Muscle layer of duodenum (tissue), 2 donors: ENCODE data around the gene TNFRSF18.
A peak's percentile ranks its signal among the peaks of the same experiment; 100 is the strongest.

ENCODE experiments used
- H3K27ac ChIP-seq: one replicate; pipeline ENCODE4 v1.7.0; 2013; ENCODE audit warnings: mild to moderate bottlenecking, low read length
- H3K27me3 ChIP-seq: one replicate; pipeline ENCODE4 v1.7.0; 2013; ENCODE audit warnings: low read depth, mild to moderate bottlenecking, control low read depth, low read length
- H3K36me3 ChIP-seq, 2 donors: one replicate each; pipeline ENCODE4 v1.7.0; 2013; ENCODE audit warnings: low read length in 2 of 2, control low read depth in 1 of 2, mild to moderate bottlenecking in 1 of 2; ENCODE audit not compliant: insufficient read depth in 2 of 2, control insufficient read depth in 1 of 2
- H3K4me1 ChIP-seq, 2 donors: one replicate each; pipeline ENCODE4 v1.7.0; 2013; ENCODE audit warnings: low read length in 2 of 2, mild to moderate bottlenecking in 2 of 2, control low read depth in 1 of 2, moderate library complexity in 1 of 2; ENCODE audit not compliant: insufficient read depth in 2 of 2, control insufficient read depth in 1 of 2
- H3K4me3 ChIP-seq, 2 donors: one replicate each; pipeline ENCODE4 v1.7.0; 2013; ENCODE audit warnings: low read length in 2 of 2, low read depth in 1 of 2, mild to moderate bottlenecking in 1 of 2
- H3K9me3 ChIP-seq, 2 donors: one replicate each; pipeline ENCODE4 v1.7.0; 2013; ENCODE audit warnings: low read length in 2 of 2, control low read depth in 1 of 2, mild to moderate bottlenecking in 1 of 2; ENCODE audit not compliant: control insufficient read depth in 1 of 2
- donor health status: healthy.

TNFRSF18 gene

DNA sequence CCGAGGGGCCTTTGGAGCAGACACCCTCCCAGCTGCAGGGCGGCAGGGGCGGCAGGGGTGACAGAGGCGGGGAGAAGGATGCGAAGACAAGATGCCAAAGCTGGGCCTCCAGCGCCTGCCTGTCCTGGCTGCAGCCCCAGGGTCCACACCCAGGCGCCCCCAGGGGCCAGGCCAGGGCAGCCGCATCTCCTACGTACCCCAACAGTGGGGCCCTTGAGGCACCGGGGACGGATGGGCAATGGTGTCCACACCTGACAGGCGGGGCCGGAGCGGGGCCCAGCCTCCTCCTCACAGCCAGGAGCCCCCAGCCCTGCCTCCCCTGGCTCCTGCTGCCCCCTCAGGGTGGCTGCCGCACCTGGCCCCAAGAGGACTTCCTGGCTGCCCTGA lies 32.8 kb upstream of the TNFRSF18 start:
- H3K36me3 ChIP-seq: peaks cover 0 to 6% of the 10 kb centered on the region in 2 donors
- H3K4me3 ChIP-seq: no peak overlapping the region
- no peaks in the 10 kb centered on the region for H3K4me1 ChIP-seq
- no peak overlapping the region for H3K27ac ChIP-seq
- H3K27me3 ChIP-seq: peaks cover 5% of the 10 kb centered on the region
- H3K9me3 ChIP-seq: no peaks in the 10 kb centered on the region

DNA sequence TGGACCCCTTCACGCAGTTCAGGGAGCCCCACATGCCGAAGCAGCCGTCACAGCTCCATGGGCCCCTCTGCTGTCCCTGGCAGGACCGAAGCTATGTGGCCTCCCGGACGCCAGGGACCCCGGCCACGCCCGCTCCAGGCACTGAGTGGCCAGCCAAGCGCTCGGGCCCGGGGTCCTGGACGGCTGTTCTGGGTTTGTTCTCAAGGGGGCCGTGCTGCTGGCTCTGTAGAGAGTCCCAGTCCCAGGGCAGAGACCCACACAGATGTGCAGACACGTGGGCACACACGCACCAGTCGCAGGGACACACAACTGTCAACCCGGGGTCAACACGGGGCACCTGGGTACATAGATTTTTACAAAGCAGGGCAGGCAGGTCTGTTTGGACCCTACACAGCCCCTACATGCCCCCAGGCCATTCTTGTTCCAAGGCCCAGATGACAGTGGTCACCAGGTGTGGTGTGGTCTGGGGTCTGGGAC lies 32.3 kb upstream of the TNFRSF18 start:
- H3K27ac ChIP-seq: no peak overlapping the region
- H3K27me3 ChIP-seq: peaks cover 5% of the 10 kb centered on the region
- no peaks in the 10 kb centered on the region for H3K9me3 ChIP-seq
- H3K36me3 ChIP-seq: peaks cover 0 to 6% of the 10 kb centered on the region in 2 donors
- no peaks in the 10 kb centered on the region for H3K4me1 ChIP-seq
- H3K4me3 ChIP-seq: no peak overlapping the region

DNA sequence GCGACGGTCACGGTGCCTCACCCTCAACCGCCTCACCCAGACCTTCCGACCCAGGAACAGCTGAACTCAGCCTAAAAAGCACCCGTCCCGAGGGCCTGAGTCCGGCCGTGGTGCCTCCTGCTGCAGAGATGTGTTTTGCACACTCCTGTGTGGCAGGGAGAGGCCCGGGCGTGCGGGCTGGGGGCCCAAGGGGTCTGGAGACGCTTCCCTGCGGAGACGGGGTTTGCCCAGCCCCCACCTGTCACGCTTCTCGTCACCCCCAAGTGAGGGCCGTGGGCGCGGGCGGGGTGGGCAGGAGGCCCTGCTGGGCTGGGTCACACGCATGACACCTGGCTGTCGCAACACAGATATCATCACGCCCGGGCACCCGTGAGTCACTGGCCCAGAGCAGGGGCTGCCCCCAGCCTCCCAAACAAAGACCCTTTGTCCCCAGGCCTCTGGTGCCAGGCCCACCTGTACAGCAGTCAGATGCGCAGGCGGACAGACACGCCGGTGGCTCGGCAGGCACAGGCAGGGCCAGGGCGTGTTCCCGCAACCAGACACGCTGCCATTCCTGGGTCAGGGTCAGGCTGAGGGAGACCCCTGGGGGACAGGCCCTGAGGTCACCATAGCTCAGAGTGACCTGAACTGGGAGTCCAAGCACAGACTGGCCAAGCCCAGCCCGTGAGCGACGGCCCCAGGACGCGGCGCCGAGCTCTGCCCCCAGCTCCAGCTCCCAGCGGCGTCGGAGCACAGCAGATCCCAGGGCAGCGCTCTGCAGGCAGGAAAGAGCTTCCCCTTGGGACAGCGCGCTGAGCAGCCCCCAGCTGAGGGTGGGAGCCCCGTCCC lies 31.7 kb upstream of the TNFRSF18 start:
- Histone ChIP-seq H3K9me3 (no peaks in the 10 kb centered on the region), H3K36me3 (peaks cover 0 to 6% of the 10 kb centered on the region in 2 donors), H3K4me1 (peaks cover 0 to 4% of the 10 kb centered on the region in 2 donors), H3K4me3 (no peak overlapping the region), H3K27me3 (peaks cover 5% of the 10 kb centered on the region), H3K27ac (no peak overlapping the region)

DNA sequence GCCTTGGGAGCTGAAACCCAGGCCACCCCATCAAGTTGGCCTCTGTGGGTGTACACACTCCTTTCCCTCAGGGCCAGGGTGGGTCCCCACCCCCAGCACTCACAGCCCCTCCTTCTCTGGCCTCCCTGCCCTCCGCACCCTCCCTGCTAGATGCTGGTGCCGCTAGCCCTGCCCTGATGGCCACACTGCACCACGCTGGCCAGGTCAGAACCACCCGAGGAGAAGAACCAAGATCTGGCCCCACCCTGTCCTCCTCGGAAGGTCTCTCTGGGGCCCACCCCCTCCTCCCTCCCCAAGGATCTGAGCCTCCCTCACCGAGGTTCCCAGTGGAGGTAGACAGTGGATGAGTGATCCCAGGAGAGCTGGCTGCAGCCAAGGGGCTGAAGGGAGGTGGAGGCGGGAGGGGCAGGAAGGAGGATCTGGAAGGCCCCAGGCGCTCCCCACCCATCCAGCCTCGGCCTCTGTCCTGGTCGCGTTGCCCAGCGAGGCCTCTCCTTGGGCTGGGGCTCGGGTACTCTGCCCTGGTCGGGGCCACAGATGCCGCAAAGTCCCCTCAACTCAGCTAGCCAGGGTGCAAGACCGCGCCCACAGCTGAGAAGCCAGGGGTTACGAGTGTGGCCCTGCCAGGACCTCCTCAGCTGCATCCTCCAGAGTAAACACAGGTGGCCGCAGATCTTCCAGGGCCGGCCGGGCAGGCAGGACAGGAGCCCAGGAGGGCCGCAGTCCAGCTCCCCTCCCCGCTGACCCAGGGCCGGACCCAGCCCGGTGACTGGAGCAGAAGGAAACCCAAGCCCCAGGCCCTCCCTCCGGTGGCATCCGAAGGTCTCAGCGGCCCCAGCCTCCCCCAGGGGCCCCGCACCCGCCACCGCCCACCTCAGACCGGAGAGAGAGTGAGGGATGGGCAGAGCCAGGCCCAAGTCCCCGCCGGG lies 30.8 kb upstream of the TNFRSF18 start:
- Histone ChIP-seq H3K9me3 (no peaks in the 10 kb centered on the region), H3K4me3 (no peak overlapping the region), H3K27me3 (peaks cover 5% of the 10 kb centered on the region), H3K4me1 (peaks cover 0 to 10% of the 10 kb centered on the region in 2 donors), H3K27ac (no peak overlapping the region), H3K36me3 (peaks cover 0 to 6% of the 10 kb centered on the region in 2 donors)

DNA sequence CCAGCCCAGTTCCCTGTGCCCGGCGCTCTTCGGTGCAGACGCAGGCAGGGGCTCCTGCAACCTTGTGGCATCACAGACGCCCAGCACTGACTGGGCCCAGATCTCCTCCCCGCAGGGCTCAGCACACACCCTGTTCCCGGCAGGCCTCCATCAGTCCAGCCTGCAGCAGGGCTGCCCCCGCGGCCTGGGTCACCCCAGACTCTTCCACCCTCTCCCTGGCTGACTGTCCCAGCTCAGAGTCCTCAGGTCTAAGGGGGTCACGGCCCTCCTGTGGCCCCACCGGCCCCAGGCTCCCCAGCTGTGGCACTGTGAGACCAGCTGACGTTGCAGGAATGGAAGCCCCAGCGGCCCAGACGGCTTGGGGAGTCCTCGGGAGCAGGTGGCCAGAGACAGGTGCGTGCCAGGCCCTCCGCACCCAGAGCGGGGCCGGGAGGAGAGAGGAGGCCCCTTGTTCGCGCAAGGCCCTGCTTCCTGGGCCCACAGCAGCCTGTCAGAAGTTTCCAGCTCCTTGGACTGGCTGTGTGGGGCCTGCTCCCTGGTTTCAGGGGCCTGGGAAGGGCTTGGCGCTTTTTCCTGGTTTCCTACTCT lies 29.9 kb upstream of the TNFRSF18 start:
- peaks cover 0 to 10% of the 10 kb centered on the region in 2 donors for H3K4me1 ChIP-seq
- H3K36me3 ChIP-seq: peaks cover 0 to 6% of the 10 kb centered on the region in 2 donors
- peaks cover 5% of the 10 kb centered on the region for H3K27me3 ChIP-seq
- no peak overlapping the region for H3K4me3 ChIP-seq
- no peaks in the 10 kb centered on the region for H3K9me3 ChIP-seq
- H3K27ac ChIP-seq: no peak overlapping the region

DNA sequence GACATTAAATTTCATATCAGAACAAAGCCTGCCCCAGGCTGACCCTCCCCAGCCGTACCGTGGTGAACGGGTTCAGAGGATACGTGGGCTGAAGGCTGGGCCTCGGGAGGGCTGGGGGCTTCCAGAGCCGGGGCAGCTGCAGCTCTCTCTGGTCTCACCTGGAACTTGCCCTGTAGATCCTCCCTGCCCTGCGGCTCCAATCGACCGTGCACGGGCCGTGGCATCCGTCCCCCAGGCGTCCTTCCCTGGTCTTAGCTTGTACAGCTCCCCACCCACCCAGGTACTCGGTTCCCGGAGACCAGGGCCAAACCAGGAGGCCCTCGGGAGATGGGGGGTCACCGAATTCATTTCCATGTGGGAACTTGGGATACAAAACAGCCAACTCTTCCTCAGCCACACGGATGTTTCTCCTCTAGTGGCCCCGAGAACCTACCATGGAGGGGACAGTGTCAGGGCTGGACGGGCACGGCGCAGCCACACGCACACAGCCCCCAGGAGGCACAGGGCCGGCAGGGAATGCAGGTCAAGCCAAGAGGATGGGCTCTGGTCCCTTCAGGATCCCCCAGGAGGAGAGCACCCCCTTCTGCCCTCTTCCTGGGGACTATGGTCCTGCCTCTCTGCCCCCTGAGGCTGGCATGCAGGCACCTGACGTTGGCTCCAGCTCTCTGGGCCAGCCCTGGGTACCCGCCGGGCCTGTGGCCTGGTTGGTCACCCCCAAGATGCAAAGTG lies 28.8 kb upstream of the TNFRSF18 start:
- peaks cover 5% of the 10 kb centered on the region for H3K27me3 ChIP-seq
- H3K4me3 ChIP-seq: no peak overlapping the region
- no peak overlapping the region for H3K27ac ChIP-seq
- H3K36me3 ChIP-seq: peaks cover 0 to 6% of the 10 kb centered on the region in 2 donors
- peaks cover 0 to 19% of the 10 kb centered on the region in 2 donors for H3K4me1 ChIP-seq
- no peaks in the 10 kb centered on the region for H3K9me3 ChIP-seq

DNA sequence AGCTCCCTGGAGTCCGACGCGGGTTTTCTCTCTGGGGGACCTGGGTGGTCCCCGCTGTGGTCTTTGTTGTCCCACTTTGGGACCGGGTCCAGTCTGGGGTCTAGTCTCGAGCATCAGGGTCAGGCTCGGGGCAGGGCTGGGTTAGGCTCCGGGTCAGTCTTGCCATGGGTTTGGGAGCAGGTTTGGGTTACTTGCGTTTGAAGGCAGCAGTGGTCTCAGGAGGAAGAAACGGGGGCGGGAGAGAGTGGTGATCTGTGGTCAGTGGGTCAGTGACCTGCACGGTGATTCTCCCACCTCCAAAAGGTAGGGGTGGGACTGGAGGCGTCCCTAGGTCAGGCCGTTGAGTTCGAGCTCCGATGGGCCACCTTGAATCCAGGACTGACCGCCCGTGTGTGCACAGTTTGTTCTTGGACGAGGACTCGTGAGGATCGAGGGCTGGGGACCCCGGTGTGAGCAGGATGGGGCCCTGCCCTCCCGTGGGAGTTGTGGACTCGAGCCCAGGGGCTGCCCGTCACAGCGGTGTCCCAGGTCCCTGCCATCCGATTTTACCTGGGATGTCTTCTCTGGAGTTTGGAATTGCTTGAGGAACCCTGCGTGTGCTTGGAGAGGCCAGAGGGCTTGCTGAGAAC lies 27.9 kb upstream of the TNFRSF18 start:
- Histone ChIP-seq H3K4me1 (peaks cover 0 to 28% of the 10 kb centered on the region in 2 donors), H3K27ac (no peak overlapping the region), H3K9me3 (no peaks in the 10 kb centered on the region), H3K4me3 (no peak overlapping the region), H3K36me3 (peaks cover 0 to 6% of the 10 kb centered on the region in 2 donors), H3K27me3 (no peaks in the 10 kb centered on the region)

DNA sequence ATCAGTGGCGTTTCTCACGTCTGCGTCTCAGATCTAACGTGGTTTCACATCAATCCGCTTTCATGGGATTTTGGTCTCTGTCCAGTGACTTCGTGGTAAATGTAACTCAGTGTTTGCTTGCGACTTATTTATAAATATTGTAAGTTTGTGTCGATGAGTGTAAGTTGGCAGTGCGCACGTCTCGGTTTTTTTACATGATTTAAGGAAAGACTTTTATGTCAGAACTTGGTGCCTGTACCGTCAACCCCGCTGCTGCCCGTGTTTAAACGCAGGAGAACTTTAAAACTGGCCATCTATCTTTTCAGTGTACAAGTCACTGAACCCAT lies 27.1 kb upstream of the TNFRSF18 start:
- Histone ChIP-seq H3K9me3 (no peaks in the 10 kb centered on the region), H3K4me3 (peak overlapping the region in 1 of 2 donors; percentile 55), H3K27ac (no peak overlapping the region), H3K4me1 (peaks cover 0 to 32% of the 10 kb centered on the region in 2 donors), H3K36me3 (peaks cover 0 to 11% of the 10 kb centered on the region in 2 donors), H3K27me3 (no peaks in the 10 kb centered on the region)

DNA sequence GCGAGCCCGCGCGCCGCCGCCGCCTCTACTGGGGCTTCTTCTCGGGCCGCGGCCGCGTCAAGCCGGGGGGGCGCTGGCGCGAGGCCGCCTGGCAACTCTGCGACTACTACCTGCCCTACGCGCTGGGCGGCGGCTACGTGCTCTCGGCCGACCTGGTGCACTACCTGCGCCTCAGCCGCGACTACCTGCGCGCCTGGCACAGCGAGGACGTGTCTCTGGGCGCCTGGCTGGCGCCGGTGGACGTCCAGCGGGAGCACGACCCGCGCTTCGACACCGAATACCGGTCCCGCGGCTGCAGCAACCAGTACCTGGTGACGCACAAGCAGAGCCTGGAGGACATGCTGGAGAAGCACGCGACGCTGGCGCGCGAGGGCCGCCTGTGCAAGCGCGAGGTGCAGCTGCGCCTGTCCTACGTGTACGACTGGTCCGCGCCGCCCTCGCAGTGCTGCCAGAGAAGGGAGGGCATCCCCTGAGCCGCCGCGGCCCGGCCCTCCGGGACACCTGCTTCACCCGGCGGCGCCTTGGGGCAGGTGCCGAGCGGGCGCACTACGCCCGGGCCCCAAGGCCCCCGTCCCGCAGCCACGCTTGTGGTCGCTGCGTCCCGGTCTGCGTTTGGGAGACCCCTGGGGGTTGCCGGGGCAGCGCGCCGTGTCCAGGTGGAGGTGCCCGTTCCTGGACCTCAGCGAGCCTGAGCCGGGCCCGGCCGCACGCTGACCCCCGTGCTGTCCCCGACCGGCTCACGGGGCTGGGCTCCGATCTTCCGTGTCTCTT lies 26.6 kb upstream of the TNFRSF18 start:
- Histone ChIP-seq H3K27ac (no peak overlapping the region), H3K4me3 (peak overlapping the region in 1 of 2 donors; percentile 55), H3K4me1 (peaks cover 0 to 32% of the 10 kb centered on the region in 2 donors), H3K27me3 (no peaks in the 10 kb centered on the region), H3K36me3 (peaks cover 0 to 17% of the 10 kb centered on the region in 2 donors), H3K9me3 (no peaks in the 10 kb centered on the region)
